Mesodermal cell (in vitro differentiated cells): ENCODE data around the gene PRR5.

Experiments used
- H3K27ac ChIP-seq: 2 replicates; pipeline ENCODE4 v1.7.0; 2013; ENCODE audit warnings: mild to moderate bottlenecking, low read depth, low read length, moderate library complexity; ENCODE audit not compliant: severe bottlenecking
- H3K36me3 ChIP-seq: 2 replicates; pipeline ENCODE4 v1.7.1; 2013; ENCODE audit warnings: mild to moderate bottlenecking, low read length, moderate library complexity; ENCODE audit not compliant: control insufficient read depth, insufficient read depth
- H3K4me1 ChIP-seq: one replicate; pipeline ENCODE4 v1.7.1; 2013; ENCODE audit warnings: mild to moderate bottlenecking, low read length; ENCODE audit not compliant: insufficient read depth, control insufficient read depth, poor library complexity, severe bottlenecking
- H3K4me3 ChIP-seq: 2 replicates; pipeline ENCODE4 v1.7.0; 2013; ENCODE audit warnings: low read length, control low read depth, mild to moderate bottlenecking; ENCODE audit not compliant: insufficient read depth, poor library complexity, severe bottlenecking; ENCODE audit errors: extremely low read depth
- H3K9me3 ChIP-seq: 2 replicates; pipeline ENCODE4 v1.7.1; 2013; ENCODE audit warnings: mild to moderate bottlenecking, low read length, moderate library complexity; ENCODE audit not compliant: control insufficient read depth
- WGBS, 2 experiments: methylation state at CpG; one replicate each; pipeline ENCODE4 v1.1.5; 2013; ENCODE audit warnings: missing lambda C conversion rate in 2 of 2; ENCODE audit not compliant: insufficient coverage in 2 of 2; 5-methylcytosine and 5-hydroxymethylcytosine counted together

The PRR5 gene

GRCh38 chr22:44721213-44721612 lies 19.2 kb downstream of the PRR5 start:
- H3K36me3 ChIP-seq: peaks cover 40% of the 10 kb centered on the region
- WGBS, 2 experiments: 85 to 89% methylated on average over 7 of the region's 7 CpGs
- no peak overlapping the region for H3K4me3 ChIP-seq
- H3K27ac ChIP-seq: no peak overlapping the region
- H3K9me3 ChIP-seq: no peaks in the 10 kb centered on the region
- H3K4me1 ChIP-seq: no peaks in the 10 kb centered on the region

- no peak overlapping the region for H3K27ac ChIP-seq
- 90 to 94% methylated on average over 2 of the region's 2 CpGs for WGBS, 2 experiments
- H3K4me3 ChIP-seq: no peak overlapping the region
- peaks cover 44% of the 10 kb centered on the region for H3K36me3 ChIP-seq
- no peaks in the 10 kb centered on the region for H3K9me3 ChIP-seq
- H3K4me1 ChIP-seq: no peaks in the 10 kb centered on the region
Measured at GRCh38 chr22:44722611-44723010, 20.6 kb downstream of the PRR5 start.

GRCh38 chr22:44723801-44724200 lies 21.8 kb downstream of the PRR5 start:
- H3K4me1 ChIP-seq: no peaks in the 10 kb centered on the region
- H3K27ac ChIP-seq: no peak overlapping the region
- 90 to 92% methylated on average over 1 to 2 of the region's 2 CpGs for WGBS, 2 experiments
- H3K9me3 ChIP-seq: no peaks in the 10 kb centered on the region
- H3K36me3 ChIP-seq: peaks cover 43% of the 10 kb centered on the region
- no peak overlapping the region for H3K4me3 ChIP-seq

- Histone ChIP-seq H3K9me3 (no peaks in the 10 kb centered on the region), H3K27ac (no peak overlapping the region), H3K4me1 (no peaks in the 10 kb centered on the region), H3K4me3 (no peak overlapping the region), H3K36me3 (peaks cover 47% of the 10 kb centered on the region)
- 87 to 92% methylated on average over 5 to 6 of the region's 6 CpGs for WGBS, 2 experiments
Measured at GRCh38 chr22:44724416-44724815, 22.4 kb downstream of the PRR5 start.

- Histone ChIP-seq H3K4me1 (no peaks in the 10 kb centered on the region), H3K9me3 (no peaks in the 10 kb centered on the region), H3K4me3 (no peak overlapping the region), H3K36me3 (peaks cover 49% of the 10 kb centered on the region), H3K27ac (no peak overlapping the region)
- whole genome bisulfite sequencing, 2 experiments: 94% methylated on average over 6 to 7 of the region's 8 CpGs
Measured at GRCh38 chr22:44724859-44725258, 22.9 kb downstream of the PRR5 start.

- no peak overlapping the region for H3K27ac ChIP-seq
- peaks cover 55% of the 10 kb centered on the region for H3K36me3 ChIP-seq
- no peaks in the 10 kb centered on the region for H3K9me3 ChIP-seq
- no peak overlapping the region for H3K4me3 ChIP-seq
- WGBS, 2 experiments: 92 to 97% methylated on average over 9 to 11 of the region's 11 CpGs
- H3K4me1 ChIP-seq: no peaks in the 10 kb centered on the region
Measured at GRCh38 chr22:44726439-44726838, 24.4 kb downstream of the PRR5 start.

- no peaks in the 10 kb centered on the region for H3K4me1 ChIP-seq
- H3K27ac ChIP-seq: no peak overlapping the region
- H3K4me3 ChIP-seq: no peak overlapping the region
- H3K9me3 ChIP-seq: no peaks in the 10 kb centered on the region
- peaks cover 52% of the 10 kb centered on the region for H3K36me3 ChIP-seq
- 97% methylated on average over 15 to 19 of the region's 21 CpGs for WGBS, 2 experiments
Measured at GRCh38 chr22:44727148-44727547, 25.1 kb downstream of the PRR5 start.

GRCh38 chr22:44727709-44728108 lies 25.7 kb downstream of the PRR5 start:
- H3K36me3 ChIP-seq: peaks cover 49% of the 10 kb centered on the region
- H3K4me3 ChIP-seq: no peak overlapping the region
- H3K27ac ChIP-seq: no peak overlapping the region
- 95 to 96% methylated on average over 9 to 12 of the region's 13 CpGs for WGBS, 2 experiments
- H3K4me1 ChIP-seq: no peaks in the 10 kb centered on the region
- H3K9me3 ChIP-seq: no peaks in the 10 kb centered on the region

- Histone ChIP-seq H3K4me1 (no peaks in the 10 kb centered on the region), H3K36me3 (peaks cover 47% of the 10 kb centered on the region), H3K4me3 (no peak overlapping the region), H3K27ac (no peak overlapping the region), H3K9me3 (no peaks in the 10 kb centered on the region)
- 95% methylated on average over 19 of the region's 21 CpGs for WGBS, 2 experiments
Measured at GRCh38 chr22:44728761-44729324, 26.8 kb downstream of the PRR5 start.

GRCh38 chr22:44729391-44730021 lies 27.5 kb downstream of the PRR5 start:
- Histone ChIP-seq H3K36me3 (peaks cover 46% of the 10 kb centered on the region), H3K9me3 (no peaks in the 10 kb centered on the region), H3K4me3 (no peak overlapping the region), H3K4me1 (no peaks in the 10 kb centered on the region), H3K27ac (no peak overlapping the region)
- WGBS, 2 experiments: 90 to 94% methylated on average over 36 to 38 of the region's 39 CpGs

GRCh38 chr22:44730022-44730393 lies 28.0 kb downstream of the PRR5 start:
- no peak overlapping the region for H3K27ac ChIP-seq
- H3K4me3 ChIP-seq: no peak overlapping the region
- WGBS, 2 experiments: 91 to 95% methylated on average over 11 to 12 of the region's 14 CpGs
- H3K36me3 ChIP-seq: peaks cover 42% of the 10 kb centered on the region
- no peaks in the 10 kb centered on the region for H3K4me1 ChIP-seq
- no peaks in the 10 kb centered on the region for H3K9me3 ChIP-seq
